IMR-90 (cell line): ENCODE results near the gene MGLL. TPM values are rescaled to one million over a fixed set of nuclear protein-coding genes. Genes with fewer than 3 reads are reported as not detected.

ENCODE experiments used
- ATAC-seq: fragments of 200-7000 bp; cut with Tn5 transposase; 2 replicates; pipeline ENCODE4 v1.9.1; 2020; ENCODE audit warnings: low read depth, mild to moderate bottlenecking, moderate library complexity
- BruUV-seq: library from RNA; stranded (reverse); fragments of 400-500 nt; replicated peaks from 2 replicates; lab custom pipeline; 2021; lab: Mats Ljungman, UMichigan
- CTCF ChIA-PET: fragments of 300-600 bp; formaldehyde crosslinking; extraction: SDS; loops from one replicate; lab custom pipeline; 2021; ENCODE audit warnings: antibody characterized with exemption; lab: Yijun Ruan, JAX
- POLR2A ChIA-PET: fragments of 300-600 bp; sonication (Branson Sonifier 250); formaldehyde crosslinking; loops from one replicate; lab custom pipeline; 2022; ENCODE audit warnings: antibody characterized with exemption; ENCODE audit not compliant: unreplicated experiment; lab: Charles Lee
- DNase-seq: peaks from one replicate; pipeline ENCODE4 v3.0.0; 2013
- H2AFZ ChIP-seq: replicated peaks from 2 replicates; pipeline ENCODE3; 2013; ENCODE audit warnings: low read length, mild to moderate bottlenecking; ENCODE audit not compliant: poor library complexity
- H2AK5ac ChIP-seq: 2 replicates; pipeline ENCODE4 v1.6.1; 2013; ENCODE audit warnings: low read depth, low read length, inconsistent platforms
- H2AK9ac ChIP-seq: replicated peaks from 2 replicates; pipeline ENCODE3; 2013; ENCODE audit warnings: mild to moderate bottlenecking, low read depth, low read length, moderate library complexity; ENCODE audit not compliant: poor library complexity
- H2BK120ac ChIP-seq: 2 replicates; pipeline ENCODE4 v1.6.1; 2013; ENCODE audit warnings: low read depth, low read length, inconsistent platforms
- H2BK15ac ChIP-seq: 3 replicates; pipeline ENCODE4 v1.6.1; 2013; ENCODE audit warnings: low read depth, low read length, inconsistent platforms
- H2BK20ac ChIP-seq: 2 replicates; pipeline ENCODE4 v1.6.1; 2013; ENCODE audit warnings: low read depth, mild to moderate bottlenecking, inconsistent platforms, low read length, moderate library complexity
- H2BK5ac ChIP-seq: 2 replicates; pipeline ENCODE4 v1.6.1; 2013; ENCODE audit warnings: mild to moderate bottlenecking, low read depth, low read length, inconsistent platforms; ENCODE audit not compliant: poor library complexity, severe bottlenecking
- H3K14ac ChIP-seq: replicated peaks from 2 replicates; pipeline ENCODE4 v1.6.1; 2013; ENCODE audit warnings: low read depth, low read length, inconsistent platforms
- H3K18ac ChIP-seq: 2 replicates; pipeline ENCODE4 v1.6.1; 2013; ENCODE audit warnings: low read depth, low read length, control low read depth
- H3K23ac ChIP-seq: 2 replicates; pipeline ENCODE4 v1.6.1; 2013; ENCODE audit warnings: low read depth, low read length, inconsistent platforms
- H3K27ac ChIP-seq: 2 replicates; pipeline ENCODE4 v1.5.1; 2013; ENCODE audit warnings: mild to moderate bottlenecking, control low read depth, low read length; ENCODE audit not compliant: insufficient read depth
- H3K27me3 ChIP-seq: 2 replicates; pipeline ENCODE4 v1.6.1; 2013; ENCODE audit warnings: low read length; ENCODE audit not compliant: control insufficient read depth, insufficient read depth
- H3K36me3 ChIP-seq: 2 replicates; pipeline ENCODE4 v1.6.1; 2013; ENCODE audit warnings: low read length, mixed read lengths; ENCODE audit not compliant: control insufficient read depth, insufficient read depth
- H3K4ac ChIP-seq: 2 replicates; pipeline ENCODE4 v1.6.1; 2013; ENCODE audit warnings: low read depth, low read length, inconsistent platforms
- H3K4me1 ChIP-seq: 2 replicates; pipeline ENCODE4 v1.6.1; 2013; ENCODE audit warnings: low read length, mixed read lengths; ENCODE audit not compliant: control insufficient read depth, insufficient read depth
- H3K4me2 ChIP-seq: 2 replicates; pipeline ENCODE4 v1.6.1; 2013; ENCODE audit warnings: low read depth, mild to moderate bottlenecking, control low read depth, low read length, moderate library complexity
- H3K4me3 ChIP-seq: 2 replicates; pipeline ENCODE4 v1.5.1; 2013; ENCODE audit warnings: low read depth, mild to moderate bottlenecking, control low read depth, low read length, moderate library complexity; ENCODE audit not compliant: insufficient read depth
- H3K56ac ChIP-seq: 2 replicates; pipeline ENCODE4 v1.6.1; 2013; ENCODE audit warnings: low read length, inconsistent platforms; ENCODE audit not compliant: insufficient read depth; ENCODE audit errors: extremely low read depth
- H3K79me1 ChIP-seq, 2 experiments: 2 replicates each; pipeline ENCODE4 v1.6.1; 2013; ENCODE audit warnings: low read length in 2 of 2, inconsistent platforms in 1 of 2, low read depth in 1 of 2
- H3K9ac ChIP-seq: 2 replicates; pipeline ENCODE4 v1.6.1; 2013; ENCODE audit warnings: low read depth, low read length, control low read depth
- H3K9me1 ChIP-seq: 2 replicates; pipeline ENCODE4 v1.6.1; 2013; ENCODE audit warnings: low read length, inconsistent platforms; ENCODE audit not compliant: insufficient read depth
- H3K9me3 ChIP-seq: 2 replicates; pipeline ENCODE4 v1.6.1; 2013; ENCODE audit warnings: low read length; ENCODE audit not compliant: control insufficient read depth, insufficient read depth
- H4K20me1 ChIP-seq: 2 replicates; pipeline ENCODE4 v1.6.1; 2013; ENCODE audit warnings: low read length, inconsistent platforms; ENCODE audit not compliant: insufficient read depth
- H4K5ac ChIP-seq: 2 replicates; pipeline ENCODE4 v1.6.1; 2013; ENCODE audit warnings: mild to moderate bottlenecking, low read depth, low read length, control low read depth
- H4K8ac ChIP-seq, 2 experiments: 2 replicates each; pipeline ENCODE4 v1.6.1; 2013; ENCODE audit warnings: low read depth in 2 of 2, low read length in 2 of 2, control low read depth in 1 of 2, inconsistent platforms in 1 of 2
- H4K91ac ChIP-seq: 2 replicates; pipeline ENCODE4 v1.6.1; 2013; ENCODE audit warnings: low read depth, low read length, inconsistent platforms; ENCODE audit not compliant: insufficient read depth
- BHLHE40 ChIP-seq: fragments of 150-350 bp; IDR thresholded peaks from 2 replicates; pipeline ENCODE4 v1.6.1; 2016; ENCODE audit warnings: mild to moderate bottlenecking, low read depth, low read length
- CEBPB ChIP-seq: IDR thresholded peaks from 2 replicates; pipeline ENCODE4 v1.6.1; 2012; ENCODE audit warnings: low read depth, low read length, improper control_type of control experiment
- CHD1 ChIP-seq: IDR thresholded peaks from 2 replicates; pipeline ENCODE4 v1.6.1; 2012; ENCODE audit warnings: low read depth, low read length, improper control_type of control experiment
- CTCF ChIP-seq: conservative IDR thresholded peaks from 2 replicates; pipeline ENCODE4 v1.5.1; 2012; ENCODE audit warnings: mild to moderate bottlenecking, low read depth, low read length, improper control_type of control experiment
- ELK1 ChIP-seq: fragments of 150-350 bp; IDR thresholded peaks from 2 replicates; pipeline ENCODE4 v1.6.1; 2016; ENCODE audit warnings: low read depth, mild to moderate bottlenecking, low read length, moderate library complexity, borderline replicate concordance
- FOS ChIP-seq: fragments of 150-350 bp; IDR thresholded peaks from 2 replicates; pipeline ENCODE4 v1.6.1; 2016; ENCODE audit warnings: low read depth, low read length
- MAFK ChIP-seq: IDR thresholded peaks from 2 replicates; pipeline ENCODE4 v1.6.1; 2012; ENCODE audit warnings: low read depth, low read length, improper control_type of control experiment
- MAZ ChIP-seq: IDR thresholded peaks from 2 replicates; pipeline ENCODE4 v1.6.1; 2012; ENCODE audit warnings: low read depth, mild to moderate bottlenecking, low read length, improper control_type of control experiment, moderate library complexity, borderline replicate concordance
- MXI1 ChIP-seq: IDR thresholded peaks from 2 replicates; pipeline ENCODE4 v1.6.1; 2012; ENCODE audit warnings: low read depth, mild to moderate bottlenecking, low read length, moderate library complexity, borderline replicate concordance
- NFE2L2 ChIP-seq: fragments of 150-350 bp; IDR thresholded peaks from 2 replicates; pipeline ENCODE4 v1.6.1; 2016; ENCODE audit warnings: low read depth, mild to moderate bottlenecking, low read length
- POLR2A ChIP-seq: IDR thresholded peaks from 2 replicates; pipeline ENCODE4 v1.6.1; 2012; ENCODE audit warnings: mild to moderate bottlenecking, low read depth, low read length
- RAD21 ChIP-seq: IDR thresholded peaks from 2 replicates; pipeline ENCODE4 v1.6.1; 2012; ENCODE audit warnings: low read length, improper control_type of control experiment
- RCOR1 ChIP-seq: IDR thresholded peaks from 2 replicates; pipeline ENCODE4 v1.6.1; 2012; ENCODE audit warnings: mild to moderate bottlenecking, low read length, improper control_type of control experiment; ENCODE audit not compliant: insufficient replicate concordance
- RFX5 ChIP-seq: IDR thresholded peaks from 2 replicates; pipeline ENCODE4 v1.8.0; 2012; ENCODE audit warnings: low read depth, mild to moderate bottlenecking, low read length, moderate library complexity
- USF2 ChIP-seq: fragments of 150-350 bp; IDR thresholded peaks from 2 replicates; pipeline ENCODE4 v1.6.1; 2017; ENCODE audit warnings: mild to moderate bottlenecking, antibody characterized with exemption, low read length, low read depth
- WGBS, 2 experiments: methylation state at CpG; one replicate each; pipeline versions ENCODE4 v1.1.5 to v1.1.7; 2013; ENCODE audit warnings: missing lambda C conversion rate in 2 of 2; ENCODE audit not compliant: insufficient read length in 1 of 2; ENCODE audit errors: extremely low coverage in 2 of 2; 5-methylcytosine and 5-hydroxymethylcytosine counted together
- dilution Hi-C: fragments of 300-500 bp; cut with HindIII; formaldehyde crosslinking; loops from one replicate; pipeline ENCODE4 v1.14.3; 2018; ENCODE audit warnings: low sequenced_read_pairs; ENCODE audit not compliant: unreplicated experiment
- in situ Hi-C: fragments of 300-500 bp; cut with MboI; formaldehyde crosslinking; loops from 3 replicates; pipeline ENCODE4 v1.14.3; 2019; ENCODE audit warnings: low sequenced_read_pairs, inconsistent platforms, mixed read lengths
- intact Hi-C: fragments of 100-400 bp; cut with micrococcal nuclease; formaldehyde crosslinking; loops from 2 replicates; pipeline ENCODE4 v1.10.0; 2022
- polyA plus RNA-seq, 3 experiments: library from polyadenylated mRNA; depleted of rRNA; stranded (reverse); fragments of >200 nt; gene quantifications; 2 replicates each; pipeline ENCODE4 v1.2.3, GENCODE V29; 2012; ENCODE audit warnings: low replicate concordance in 1 of 3
- total RNA-seq: library from RNA; depleted of rRNA; stranded (reverse); fragments of >200 nt; gene quantifications from 2 replicates; pipeline ENCODE4 v1.2.3, GENCODE V29; 2012

The MGLL gene
- total and polyA plus RNA-seq, 2 of the 4 experiments (the other 2 are of a cell fraction): 23.7 to 60.6 TPM

- BruUV-seq: no TSS peak
- intact Hi-C loops: no loop called here
- H3K4me3 ChIP-seq: no peak overlapping the region
- dilution Hi-C loops: no loop called here
- no peaks in the 10 kb centered on the region for H3K27me3 ChIP-seq
- DNase-seq (no peak), ATAC-seq (no peak)
- no peak overlapping the region for H2AFZ ChIP-seq
- no peak overlapping the region; the same call in 1 of the 2 replicates for H4K91ac ChIP-seq
- peak overlapping the region; percentile 29; the same call in 1 of the 2 replicates for H2BK120ac ChIP-seq
- ChIA-PET CTCF (no interaction called here), POLR2A (no interaction called here)
- H3K4ac ChIP-seq: peak overlapping the region; percentile 34
- H3K79me1 ChIP-seq: peaks cover 28 to 77% of the 10 kb centered on the region in 2 experiments
- 0 out of 2 replicates have a peak overlapping the region, but pooled peaks have one; percentile 20 for H2BK20ac ChIP-seq
- H3K23ac ChIP-seq: no peak overlapping the region
- H3K9ac ChIP-seq: no peak overlapping the region
- H4K5ac ChIP-seq: 0 out of 2 replicates have a peak overlapping the region, but pooled peaks have one; percentile 12
- H4K20me1 ChIP-seq: no peaks in the 10 kb centered on the region
- H2BK15ac ChIP-seq: no peak overlapping the region
- WGBS, 2 experiments: 92% methylated on average over 5 of the region's 20 CpGs; no CpG with 5 or more reads in 1 of the 2 experiments
- no peaks in the 10 kb centered on the region for H3K9me3 ChIP-seq
- H3K18ac ChIP-seq: no peak overlapping the region
- H3K4me2 ChIP-seq: no peak overlapping the region
- H3K27ac ChIP-seq: no peak overlapping the region
- H3K14ac ChIP-seq: no peak overlapping the region
- no peaks in the 10 kb centered on the region for H3K36me3 ChIP-seq
- H3K4me1 ChIP-seq: peaks cover 15% of the 10 kb centered on the region
- H4K8ac ChIP-seq: peak overlapping the region in 1 of 2 experiments; percentile 2; a peak in 1 of 4 replicates
- peak overlapping the region; percentile 44; the same call in 1 of the 2 replicates for H2AK5ac ChIP-seq
- H3K56ac ChIP-seq: no peak overlapping the region
- H2BK5ac ChIP-seq: peak overlapping the region; percentile 5
- peaks cover 29% of the 10 kb centered on the region for H3K9me1 ChIP-seq
- in situ Hi-C loops: no loop called here
- no peak overlapping the region for H2AK9ac ChIP-seq
- TF ChIP-seq MAFK (no peak), NFE2L2 (no peak), RAD21 (no peak), MAZ (no peak), MXI1 (no peak), RFX5 (no peak), CEBPB (no peak), POLR2A (no peak), CTCF (no peak), USF2 (no peak), CHD1 (no peak), RCOR1 (no peak), ELK1 (no peak), FOS (no peak), BHLHE40 (no peak)
These were observed 82.0 kb downstream of the MGLL start for GRCh38 chr3:127740136-127740915.
